Muscle layer of colon (tissue), 2 donors: ENCODE results near the gene CCDC40.

ENCODE experiments used
- H3K27ac ChIP-seq: one replicate; pipeline ENCODE4 v1.7.0; 2013; ENCODE audit warnings: low read depth, mild to moderate bottlenecking, low read length, moderate library complexity
- H3K27me3 ChIP-seq, 2 donors: one replicate each; pipeline ENCODE4 v1.7.0; 2013; ENCODE audit warnings: low read length in 2 of 2, mild to moderate bottlenecking in 2 of 2; ENCODE audit not compliant: insufficient read depth in 2 of 2, control insufficient read depth in 1 of 2
- H3K36me3 ChIP-seq: one replicate; pipeline ENCODE4 v1.7.0; 2013; ENCODE audit warnings: mild to moderate bottlenecking, low read length; ENCODE audit not compliant: insufficient read depth
- H3K4me1 ChIP-seq: one replicate; pipeline ENCODE4 v1.7.0; 2013; ENCODE audit warnings: mild to moderate bottlenecking, low read length; ENCODE audit not compliant: insufficient read depth
- H3K4me3 ChIP-seq, 2 donors: one replicate each; pipeline ENCODE4 v1.7.0; 2013; ENCODE audit warnings: low read length in 2 of 2, low read depth in 1 of 2, mild to moderate bottlenecking in 1 of 2, moderate library complexity in 1 of 2
- H3K9ac ChIP-seq: one replicate; pipeline ENCODE4 v1.7.0; 2013; ENCODE audit warnings: low read length
- H3K9me3 ChIP-seq: one replicate; pipeline ENCODE4 v1.7.0; 2013; ENCODE audit warnings: mild to moderate bottlenecking, low read length
- donor health status: abdominal sarcoma.
- donor health status: Adenocarcinoma of cecum.

Gene CCDC40

DNA sequence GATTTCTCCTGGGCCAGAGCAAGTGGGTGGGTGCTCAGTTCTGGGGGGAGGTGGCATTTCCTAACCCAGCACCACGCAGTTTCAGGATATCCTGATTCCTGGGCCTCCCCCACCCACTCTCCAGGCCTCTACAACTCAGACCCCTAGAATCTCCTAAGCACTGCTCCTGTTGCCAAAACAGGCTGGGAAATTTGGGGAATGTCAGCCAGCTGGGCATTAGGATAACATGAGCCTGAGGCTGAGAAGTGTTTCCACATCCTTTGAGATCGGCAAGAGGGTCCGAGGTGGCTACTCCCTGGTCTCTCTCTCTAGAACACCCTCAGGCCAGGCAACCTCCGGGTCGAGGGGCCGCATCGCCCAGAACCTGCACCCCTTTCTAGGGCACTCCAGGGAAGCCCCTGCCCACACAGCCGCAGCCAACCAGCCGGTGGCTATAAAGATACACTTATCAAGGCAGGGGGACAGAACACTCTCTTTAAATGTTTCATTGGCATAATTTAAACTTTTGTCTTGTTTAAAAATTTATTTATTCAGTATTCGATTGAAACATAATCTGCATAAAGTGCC lies 24.4 kb upstream of the CCDC40 start:
- Histone ChIP-seq H3K36me3 (peaks cover 5% of the 10 kb centered on the region), H3K9me3 (no peaks in the 10 kb centered on the region)

DNA sequence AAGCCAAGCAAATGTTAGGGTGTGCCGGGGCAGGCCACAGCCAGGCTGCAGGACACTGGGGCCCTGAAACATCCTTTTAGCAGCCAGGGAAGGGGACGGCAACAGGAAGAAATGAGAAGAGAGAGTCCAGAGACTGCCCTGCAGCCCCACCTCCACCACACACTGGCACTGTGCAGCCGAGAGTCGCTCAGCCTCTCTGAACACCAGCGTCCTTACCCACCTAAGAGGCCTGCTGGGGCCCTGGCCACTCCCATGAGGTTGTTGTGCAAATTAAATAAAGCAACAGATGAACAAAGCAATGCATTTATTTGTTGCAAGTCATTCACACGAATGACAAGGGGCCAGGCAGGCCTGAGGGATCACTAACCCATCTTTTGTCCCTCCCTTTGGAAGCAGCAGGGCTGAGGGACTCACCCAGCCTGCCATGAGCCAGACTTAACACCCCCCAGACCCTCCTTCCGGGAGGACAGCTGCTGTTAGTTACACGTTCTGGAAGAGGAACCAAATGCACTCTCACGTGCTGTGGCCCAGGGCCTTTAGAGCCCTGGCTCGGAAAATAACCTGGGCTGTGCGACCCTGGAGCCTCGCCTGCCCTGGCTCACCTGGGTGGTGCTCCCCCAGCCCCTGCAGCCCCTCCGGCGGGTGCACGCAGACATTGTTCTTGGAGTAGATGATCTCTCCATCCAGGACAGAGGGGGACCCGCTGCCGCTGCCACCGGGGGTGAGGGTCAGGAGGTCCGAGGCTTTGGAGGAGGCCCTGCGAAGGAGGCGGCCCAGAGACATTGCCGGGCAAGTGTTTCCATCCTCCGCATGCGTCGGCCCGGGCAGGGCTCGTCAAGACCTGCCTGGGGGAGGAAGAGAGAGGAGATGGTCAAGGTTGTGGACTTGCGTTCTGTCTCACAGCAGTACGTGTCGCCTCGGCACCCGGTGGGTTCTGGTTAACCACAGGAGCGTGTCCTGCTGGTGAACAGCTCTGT lies 23.4 kb upstream of the CCDC40 start:
- no peak overlapping the region for H3K27ac ChIP-seq
- no peaks in the 10 kb centered on the region for H3K27me3 ChIP-seq
- peaks cover 5% of the 10 kb centered on the region for H3K36me3 ChIP-seq
- H3K4me3 ChIP-seq, result no peak overlapping the region
- H3K4me1 ChIP-seq, result no peaks in the 10 kb centered on the region
- H3K9me3 ChIP-seq, result no peaks in the 10 kb centered on the region
- no peak overlapping the region for H3K9ac ChIP-seq

More for the DNA sequence above, 24.4 kb upstream of the CCDC40 start:
- Histone ChIP-seq H3K4me3 (no peak overlapping the region), H3K4me1 (no peaks in the 10 kb centered on the region), H3K27ac (no peak overlapping the region), H3K9ac (no peak overlapping the region), H3K27me3 (no peaks in the 10 kb centered on the region)

DNA sequence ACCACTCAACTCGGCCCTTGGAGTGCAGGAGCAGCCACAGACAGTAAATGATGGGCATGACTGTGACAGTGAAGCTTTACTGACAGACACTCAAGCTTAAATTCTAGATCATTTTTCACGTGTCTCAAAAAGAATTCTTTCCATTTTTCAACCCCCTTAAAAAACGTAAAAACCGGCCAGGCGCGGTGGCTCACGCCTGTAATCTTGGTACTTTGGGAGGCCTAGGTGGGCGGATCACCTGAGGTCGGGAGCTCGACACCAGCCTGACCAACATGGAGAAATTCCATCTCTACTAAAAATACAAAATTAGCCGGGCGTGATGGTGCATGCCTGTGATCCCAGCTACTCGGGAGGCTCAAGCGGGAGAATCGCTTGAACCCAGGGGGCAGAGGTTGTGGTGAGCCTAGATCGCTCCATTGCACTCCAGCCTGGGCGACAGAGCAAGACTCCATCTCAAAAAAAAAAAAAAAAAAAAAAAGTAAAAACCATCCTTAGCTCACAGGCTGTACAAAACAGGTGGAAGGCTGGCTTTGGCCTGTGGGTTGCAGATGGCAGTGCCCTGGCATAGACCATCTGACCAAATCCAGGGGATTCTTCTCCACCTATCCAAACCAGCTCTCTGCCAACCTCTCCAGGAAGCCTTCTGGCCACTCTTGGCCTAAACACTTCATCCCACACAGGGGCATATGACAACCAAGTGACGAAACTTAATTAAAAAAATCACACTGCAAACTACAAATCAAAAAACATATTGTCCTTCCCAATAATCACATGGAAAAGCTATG lies 19.0 kb upstream of the CCDC40 start:
- Histone ChIP-seq H3K27me3 (no peaks in the 10 kb centered on the region), H3K4me3 (no peak overlapping the region), H3K9ac (no peak overlapping the region), H3K9me3 (no peaks in the 10 kb centered on the region), H3K36me3 (no peaks in the 10 kb centered on the region), H3K4me1 (no peaks in the 10 kb centered on the region), H3K27ac (no peak overlapping the region)

DNA sequence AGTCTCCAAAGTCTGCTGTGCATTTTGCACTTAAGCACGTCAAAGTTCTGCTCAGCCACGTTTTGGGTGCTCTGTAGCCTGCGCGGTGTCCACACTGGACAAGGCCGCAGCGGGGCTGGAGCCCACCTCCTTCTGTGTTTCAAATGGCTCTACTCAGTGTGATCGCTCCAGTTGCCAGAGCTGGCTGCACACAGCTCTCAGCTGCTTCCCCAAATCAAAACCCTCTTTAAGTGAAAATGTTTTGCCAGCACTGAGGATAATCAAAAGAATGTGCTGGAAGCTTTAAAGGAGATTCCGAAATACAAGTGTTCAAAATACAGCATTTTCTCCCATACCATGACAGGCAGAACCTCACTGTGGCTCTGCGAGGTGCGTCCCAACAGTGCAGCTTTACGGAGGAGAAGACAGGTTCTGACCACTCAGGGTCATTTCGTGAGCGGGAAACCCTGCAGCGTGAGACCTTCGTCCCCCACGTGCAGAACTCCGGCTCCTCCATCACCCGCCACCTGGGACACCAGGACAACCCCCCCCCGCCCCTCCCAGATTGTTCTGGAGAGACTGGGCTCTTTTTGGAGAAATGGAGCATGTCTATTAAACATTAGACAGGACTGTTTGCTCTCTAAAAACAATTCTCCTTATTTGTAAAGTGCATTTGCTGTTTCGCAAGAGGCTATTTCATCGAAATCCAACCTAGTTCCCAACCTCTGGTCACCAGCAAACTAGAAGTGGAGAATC lies 17.4 kb upstream of the CCDC40 start:
- Histone ChIP-seq H3K9me3 (no peaks in the 10 kb centered on the region), H3K4me3 (no peak overlapping the region), H3K4me1 (no peaks in the 10 kb centered on the region), H3K9ac (no peak overlapping the region), H3K27ac (no peak overlapping the region), H3K27me3 (no peaks in the 10 kb centered on the region), H3K36me3 (no peaks in the 10 kb centered on the region)

DNA sequence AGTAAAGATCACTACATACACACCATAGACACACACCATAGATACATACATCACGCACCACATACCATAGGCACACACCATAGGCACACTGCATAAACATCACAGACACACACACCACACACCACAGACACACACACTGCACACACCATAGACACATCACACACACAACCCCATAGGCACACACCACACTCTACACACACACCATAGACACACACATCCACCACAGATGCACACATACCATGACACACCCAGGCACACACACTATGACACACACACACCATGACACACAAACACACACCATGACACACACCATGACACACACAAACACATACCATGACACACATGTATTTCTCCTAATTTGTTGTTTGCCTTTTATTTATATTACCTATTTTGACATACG lies 14.8 kb upstream of the CCDC40 start:
- no peak overlapping the region for H3K4me3 ChIP-seq
- H3K9me3 ChIP-seq, result no peaks in the 10 kb centered on the region
- no peak overlapping the region for H3K27ac ChIP-seq
- no peaks in the 10 kb centered on the region for H3K36me3 ChIP-seq
- no peak overlapping the region for H3K9ac ChIP-seq
- peaks cover 4% of the 10 kb centered on the region for H3K4me1 ChIP-seq
- H3K27me3 ChIP-seq, result no peaks in the 10 kb centered on the region

DNA sequence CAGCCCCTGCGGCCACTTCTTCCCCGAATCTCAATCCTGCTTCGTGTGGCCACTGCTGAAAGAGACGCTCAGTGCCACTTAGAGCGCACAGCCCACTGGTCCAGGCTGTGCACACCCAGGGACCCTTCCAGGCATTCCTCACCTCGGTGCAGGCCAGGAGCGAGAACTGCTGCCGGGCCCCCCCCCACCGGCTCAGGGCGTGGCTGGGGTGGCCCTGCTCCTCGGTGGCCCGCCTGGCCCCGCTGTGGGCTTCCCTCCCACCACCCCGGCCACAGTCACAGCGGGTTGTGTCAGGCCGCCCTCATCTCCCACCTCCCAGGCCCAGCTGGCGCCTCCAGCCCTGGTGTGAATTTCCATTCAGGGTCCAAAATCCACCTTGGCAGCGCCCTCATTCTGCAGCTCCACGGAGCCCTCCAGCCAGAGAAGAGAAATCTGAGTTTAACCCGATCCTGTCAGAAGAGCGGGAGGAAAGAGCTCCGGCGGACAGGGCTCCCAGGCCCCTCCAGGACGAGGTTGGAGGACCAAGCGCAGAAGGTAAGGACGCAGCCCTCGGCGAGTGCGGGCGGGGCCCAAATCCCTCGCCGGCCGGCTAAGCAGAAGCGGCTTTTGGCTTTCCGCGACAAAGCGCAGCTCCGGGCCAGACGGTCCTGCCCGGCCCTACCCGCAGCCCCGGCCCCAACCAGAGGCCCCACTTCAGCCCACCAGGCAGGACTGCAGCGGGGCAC lies 12.8 kb upstream of the CCDC40 start:
- Histone ChIP-seq H3K9ac (no peak overlapping the region), H3K27ac (no peak overlapping the region), H3K4me3 (no peak overlapping the region), H3K9me3 (no peaks in the 10 kb centered on the region), H3K4me1 (peaks cover 11% of the 10 kb centered on the region), H3K36me3 (no peaks in the 10 kb centered on the region), H3K27me3 (no peaks in the 10 kb centered on the region)

DNA sequence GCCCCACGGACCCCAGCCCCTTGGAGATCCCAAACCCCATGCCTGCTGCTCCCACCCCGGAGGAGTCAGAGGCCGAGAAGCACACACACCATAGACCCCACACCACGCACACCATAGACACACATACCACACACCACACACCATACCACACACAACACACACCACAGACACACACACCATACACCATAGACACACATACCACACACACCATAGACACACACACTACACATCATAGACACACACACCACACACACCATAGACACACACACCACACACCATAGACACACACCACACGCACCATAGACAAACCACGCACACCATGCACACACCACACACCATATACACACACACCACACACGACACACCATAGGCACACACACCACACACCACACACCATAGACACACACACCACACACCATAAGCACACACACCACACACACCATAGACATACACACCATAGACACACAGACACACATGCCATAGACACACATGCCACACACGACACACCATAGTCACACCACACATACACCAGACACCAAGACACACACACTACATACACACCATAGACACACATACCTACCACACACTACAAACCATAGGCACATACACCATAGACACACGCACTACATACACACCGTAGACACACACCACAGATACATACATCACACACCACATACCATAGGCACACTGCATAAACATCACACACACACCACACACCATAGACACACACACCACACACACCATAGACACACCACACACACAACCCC lies 12.1 kb upstream of the CCDC40 start:
- no peaks in the 10 kb centered on the region for H3K27me3 ChIP-seq
- peaks cover 18% of the 10 kb centered on the region for H3K4me1 ChIP-seq
- H3K27ac ChIP-seq, result no peak overlapping the region
- no peaks in the 10 kb centered on the region for H3K9me3 ChIP-seq
- no peak overlapping the region for H3K9ac ChIP-seq
- no peaks in the 10 kb centered on the region for H3K36me3 ChIP-seq
- H3K4me3 ChIP-seq, result no peak overlapping the region

DNA sequence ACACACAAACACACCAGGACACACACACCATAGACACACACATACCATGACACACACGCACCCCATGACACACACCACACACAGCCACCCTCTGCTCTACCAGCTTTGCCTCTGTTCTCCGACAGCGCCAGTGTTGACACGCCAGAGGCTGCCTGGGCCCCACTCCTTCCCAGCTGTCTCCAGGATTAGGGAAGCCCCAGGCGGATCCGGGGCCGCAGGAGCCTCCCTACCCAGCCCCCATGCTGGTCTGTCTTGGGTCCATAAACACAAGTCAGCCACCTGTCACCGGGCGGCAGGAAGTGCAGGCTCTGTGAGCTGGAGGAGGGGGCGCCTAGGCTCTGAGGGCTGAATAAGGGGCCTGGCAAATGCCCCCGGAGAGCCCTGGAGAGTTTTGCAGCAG lies 11.3 kb upstream of the CCDC40 start:
- no peak overlapping the region for H3K9ac ChIP-seq
- H3K4me3 ChIP-seq, result no peak overlapping the region
- H3K9me3 ChIP-seq, result no peaks in the 10 kb centered on the region
- H3K27ac ChIP-seq, result no peak overlapping the region
- H3K36me3 ChIP-seq, result no peaks in the 10 kb centered on the region
- H3K4me1 ChIP-seq, result peaks cover 25% of the 10 kb centered on the region
- no peaks in the 10 kb centered on the region for H3K27me3 ChIP-seq

DNA sequence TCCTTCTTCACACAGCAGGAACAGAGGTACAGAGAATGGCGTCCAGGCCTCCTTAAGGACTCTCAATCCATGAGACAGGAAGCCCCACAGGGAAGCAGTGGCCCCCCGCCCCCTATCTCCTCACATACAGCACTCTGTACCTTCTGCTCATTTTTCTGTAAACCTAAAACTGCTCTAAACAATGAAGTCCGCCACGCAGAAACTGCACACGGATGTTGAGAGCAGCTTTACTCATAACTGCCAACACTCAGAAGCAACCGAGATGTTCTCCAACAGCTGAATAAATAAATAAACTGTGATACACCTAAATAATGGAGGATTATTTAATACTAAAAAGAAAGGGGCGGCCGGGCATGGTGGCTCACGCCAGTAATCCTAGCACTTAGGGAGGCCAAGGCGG lies 10.6 kb upstream of the CCDC40 start:
- no peak overlapping the region for H3K27ac ChIP-seq
- no peak overlapping the region for H3K9ac ChIP-seq
- no peaks in the 10 kb centered on the region for H3K36me3 ChIP-seq
- no peak overlapping the region for H3K4me3 ChIP-seq
- H3K9me3 ChIP-seq, result no peaks in the 10 kb centered on the region
- H3K4me1 ChIP-seq, result peaks cover 25% of the 10 kb centered on the region
- H3K27me3 ChIP-seq, result no peaks in the 10 kb centered on the region

DNA sequence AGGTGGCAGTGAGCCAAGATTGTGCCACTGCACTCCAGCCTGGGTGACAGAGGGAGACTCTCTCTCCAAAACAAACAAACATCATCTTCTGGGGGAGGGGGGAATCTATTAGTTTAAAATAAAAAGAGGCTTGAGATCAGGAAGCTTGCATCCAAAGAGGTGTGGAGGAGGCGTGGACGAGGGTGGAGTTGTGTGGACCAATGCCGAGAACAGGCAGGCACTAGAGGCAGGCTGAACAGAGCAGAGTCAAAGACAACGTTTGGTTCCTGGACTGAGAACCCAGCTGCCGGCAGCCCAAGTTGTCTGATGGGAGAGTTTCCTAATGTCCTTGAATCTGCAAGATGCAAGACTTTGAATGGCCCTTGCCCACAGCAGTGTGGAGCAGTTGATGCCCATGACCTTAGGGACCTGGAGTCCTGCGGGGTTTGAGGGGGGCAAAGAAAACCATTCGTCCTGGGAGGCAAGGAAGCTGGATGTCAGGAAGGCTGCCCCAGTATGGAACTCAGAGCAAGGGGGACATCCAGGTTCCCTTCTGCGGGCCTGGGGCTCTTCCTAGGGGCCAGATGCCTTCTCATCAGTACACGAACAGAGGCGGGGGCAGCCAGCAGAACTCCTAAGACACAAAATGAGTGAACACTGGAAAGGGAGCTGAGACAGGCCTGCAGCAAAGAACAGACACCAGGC lies 9.9 kb upstream of the CCDC40 start:
- no peaks in the 10 kb centered on the region for H3K36me3 ChIP-seq

More for the DNA sequence above, 9.9 kb upstream of the CCDC40 start:
- H3K9me3 ChIP-seq, result no peaks in the 10 kb centered on the region
- no peak overlapping the region for H3K4me3 ChIP-seq
- H3K4me1 ChIP-seq, result peaks cover 25% of the 10 kb centered on the region
- no peaks in the 10 kb centered on the region for H3K27me3 ChIP-seq
- H3K27ac ChIP-seq, result no peak overlapping the region
- H3K9ac ChIP-seq, result no peak overlapping the region
